ENCODE results near the gene KCNIP4. TPM values are rescaled to one million over a fixed set of nuclear protein-coding genes. Genes with fewer than 3 reads are reported as not detected.

KCNIP4 gene
- total RNA-seq, 1 experiment from 2014 or later = not detected

DNA sequence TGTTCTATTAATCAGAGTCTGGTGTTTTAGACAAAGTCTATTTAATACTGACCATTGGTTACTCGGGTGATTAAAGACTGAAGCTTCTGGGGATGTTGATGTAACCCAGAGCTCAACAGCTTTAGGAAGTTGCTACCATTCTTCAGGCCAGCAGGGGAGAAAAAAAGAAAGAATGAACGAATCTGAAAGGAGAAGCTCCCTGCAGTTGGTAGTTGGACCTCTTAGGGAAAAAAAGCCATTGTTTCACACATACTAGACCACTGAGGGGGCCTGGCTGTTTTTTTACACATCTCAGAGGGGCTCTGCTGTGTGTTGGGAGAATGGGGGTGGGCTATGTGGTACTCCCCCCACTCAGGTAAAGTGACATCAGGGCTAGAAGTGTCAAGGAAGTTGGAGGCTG lies 378.9 kb downstream of the KCNIP4 start:
- in situ Hi-C loops (cut with HindIII; ENCODE audit: low pct_unique_long_range_greater_than_20kb, low sequenced_read_pairs) = no loop called here
- DNase-seq (ENCODE audit: low read depth) = no peak

DNA sequence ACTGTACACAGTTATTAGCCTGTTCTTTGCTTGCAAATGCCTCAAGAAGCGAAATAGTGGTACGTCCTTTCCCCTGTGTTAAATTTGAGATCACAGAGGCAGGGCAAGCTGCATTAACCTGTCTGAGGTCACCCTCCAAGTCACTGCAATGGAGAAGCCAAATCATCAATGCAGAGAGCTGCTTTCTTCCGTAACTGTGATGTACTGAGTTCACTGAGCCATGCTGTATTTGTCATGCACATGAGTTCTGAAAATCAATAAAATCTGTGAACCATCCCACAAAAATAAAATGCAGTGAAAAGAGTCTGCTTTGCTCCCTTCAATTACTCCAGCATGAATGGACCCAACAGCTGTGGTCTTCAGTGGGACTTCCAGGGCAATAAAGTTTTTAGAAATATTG lies 393.5 kb downstream of the KCNIP4 start:
- DNase-seq (ENCODE audit: low read depth) = no peak
- in situ Hi-C loops (cut with HindIII; ENCODE audit: low pct_unique_long_range_greater_than_20kb, low sequenced_read_pairs) = no loop called here

- in situ Hi-C loops (cut with HindIII; ENCODE audit: low pct_unique_long_range_greater_than_20kb, low sequenced_read_pairs) = no loop called here
- no peak for DNase-seq (ENCODE audit: low read depth)
Measured at GRCh38 chr4:21554500-21554899, 394.1 kb downstream of the KCNIP4 start.

- DNase-seq (ENCODE audit: low read depth) = no peak
Measured at GRCh38 chr4:21554066-21554465, 394.5 kb downstream of the KCNIP4 start.

GRCh38 chr4:21552455-21552854 lies 396.1 kb downstream of the KCNIP4 start:
- in situ Hi-C loops (cut with HindIII; ENCODE audit: low pct_unique_long_range_greater_than_20kb, low sequenced_read_pairs) = no loop called here
- no peak for DNase-seq (ENCODE audit: low read depth)

More at GRCh38 chr4:21554066-21554465, 394.5 kb downstream of the KCNIP4 start:
- in situ Hi-C loops (cut with HindIII; ENCODE audit: low pct_unique_long_range_greater_than_20kb, low sequenced_read_pairs) = no loop called here

DNA sequence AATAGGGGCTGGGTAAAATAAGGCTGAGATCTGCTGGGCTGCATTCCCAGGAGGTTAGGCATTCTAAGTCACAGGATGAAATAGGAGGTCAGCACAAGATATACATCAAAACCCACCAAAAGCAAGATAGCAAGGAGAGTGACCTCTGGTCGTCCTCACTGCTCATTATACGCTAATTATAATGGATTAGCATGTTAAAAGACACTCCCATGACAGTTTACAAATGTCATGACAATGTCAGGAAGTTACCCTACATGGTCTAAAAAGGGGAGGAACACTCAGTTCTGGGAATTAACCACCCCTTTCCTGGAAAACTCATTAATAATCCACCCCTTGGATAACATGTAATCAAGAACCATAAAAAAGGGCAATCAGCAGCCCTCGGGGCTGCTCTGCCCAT lies 403.6 kb downstream of the KCNIP4 start:
- DNase-seq (ENCODE audit: low read depth) = no peak
- in situ Hi-C loops (cut with HindIII; ENCODE audit: low pct_unique_long_range_greater_than_20kb, low sequenced_read_pairs) = no loop called here

GRCh38 chr4:21544415-21544814 lies 404.2 kb downstream of the KCNIP4 start:
- DNase-seq (ENCODE audit: low read depth) = no peak
- in situ Hi-C loops (cut with HindIII; ENCODE audit: low pct_unique_long_range_greater_than_20kb, low sequenced_read_pairs) = no loop called here

- DNase-seq (ENCODE audit: low read depth) = no peak
- in situ Hi-C loops (cut with HindIII; ENCODE audit: low pct_unique_long_range_greater_than_20kb, low sequenced_read_pairs) = no loop called here
Measured at GRCh38 chr4:21543514-21543913, 405.1 kb downstream of the KCNIP4 start.

GRCh38 chr4:21535898-21536297 lies 412.7 kb downstream of the KCNIP4 start:
- DNase-seq (ENCODE audit: low read depth) = no peak
- in situ Hi-C loops (cut with HindIII; ENCODE audit: low pct_unique_long_range_greater_than_20kb, low sequenced_read_pairs) = no loop called here

GRCh38 chr4:21531048-21531447 lies 417.5 kb downstream of the KCNIP4 start:
- no peak for DNase-seq (ENCODE audit: low read depth)
- in situ Hi-C loops (cut with HindIII; ENCODE audit: low pct_unique_long_range_greater_than_20kb, low sequenced_read_pairs) = no loop called here

DNA sequence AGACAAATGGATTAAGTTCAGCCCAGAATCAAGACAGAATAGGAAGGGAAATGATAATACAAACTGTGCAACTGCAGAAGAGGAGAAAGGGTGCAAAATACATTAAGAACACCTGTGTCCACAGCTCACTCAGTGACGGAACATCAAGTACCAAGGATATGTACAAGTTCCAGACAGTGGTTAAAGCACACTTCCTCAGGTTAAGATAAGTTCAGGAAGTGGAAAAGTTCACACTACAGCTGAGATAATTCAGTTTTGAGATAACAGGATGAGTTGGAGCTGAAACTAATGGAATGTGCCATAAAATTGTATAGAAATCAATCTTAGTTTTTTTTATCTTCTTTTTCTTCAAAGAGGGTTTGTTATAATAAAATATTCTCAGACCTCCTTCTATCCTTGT lies 419.4 kb downstream of the KCNIP4 start:
- in situ Hi-C loops (cut with HindIII; ENCODE audit: low pct_unique_long_range_greater_than_20kb, low sequenced_read_pairs) = no loop called here
- no peak for DNase-seq (ENCODE audit: low read depth)

GRCh38 chr4:21522296-21522695 lies 426.3 kb downstream of the KCNIP4 start:
- in situ Hi-C loops (cut with HindIII; ENCODE audit: low pct_unique_long_range_greater_than_20kb, low sequenced_read_pairs) = loop anchor here (25.0 kb wide), 1 partner anchor 240 kb away; no protein-coding TSS in a partner anchor
- no peak for DNase-seq (ENCODE audit: low read depth)

DNA sequence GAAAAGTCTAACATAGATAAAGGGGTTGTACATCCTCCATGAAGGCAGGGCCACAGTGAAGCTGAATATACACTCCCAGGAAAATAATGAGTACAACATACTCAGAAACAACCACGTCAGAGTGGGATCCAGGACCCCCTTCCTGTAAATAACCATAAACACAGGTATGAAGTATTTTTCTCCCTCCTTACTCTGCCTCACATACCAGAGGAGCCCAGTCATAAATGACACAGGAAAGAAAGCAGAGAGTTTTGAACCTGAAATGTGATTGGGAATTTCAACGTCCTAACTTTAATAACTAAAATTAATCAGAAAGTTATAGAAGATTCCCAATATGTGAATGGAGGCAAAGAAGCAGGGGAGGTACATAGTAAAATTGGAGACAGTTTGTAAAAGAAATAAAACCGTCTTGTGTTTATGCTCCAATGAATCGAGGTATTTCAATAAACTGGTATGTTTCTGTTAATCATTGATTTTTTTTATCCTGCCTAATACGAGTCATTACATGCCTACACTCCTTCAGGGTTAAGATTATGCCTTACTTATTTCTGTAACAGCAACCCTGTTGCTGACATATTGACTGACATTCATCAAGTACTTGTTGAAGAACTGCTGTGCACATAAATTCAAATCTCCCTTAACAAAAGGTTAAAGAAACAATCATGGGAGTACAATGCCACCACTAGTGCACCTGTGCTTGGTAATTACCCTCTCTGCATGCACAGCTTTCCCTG lies 431.3 kb downstream of the KCNIP4 start:
- in situ Hi-C loops (cut with HindIII; ENCODE audit: low pct_unique_long_range_greater_than_20kb, low sequenced_read_pairs) = loop anchor here (25.0 kb wide), 1 partner anchor 245 kb away; no protein-coding TSS in a partner anchor

DNA sequence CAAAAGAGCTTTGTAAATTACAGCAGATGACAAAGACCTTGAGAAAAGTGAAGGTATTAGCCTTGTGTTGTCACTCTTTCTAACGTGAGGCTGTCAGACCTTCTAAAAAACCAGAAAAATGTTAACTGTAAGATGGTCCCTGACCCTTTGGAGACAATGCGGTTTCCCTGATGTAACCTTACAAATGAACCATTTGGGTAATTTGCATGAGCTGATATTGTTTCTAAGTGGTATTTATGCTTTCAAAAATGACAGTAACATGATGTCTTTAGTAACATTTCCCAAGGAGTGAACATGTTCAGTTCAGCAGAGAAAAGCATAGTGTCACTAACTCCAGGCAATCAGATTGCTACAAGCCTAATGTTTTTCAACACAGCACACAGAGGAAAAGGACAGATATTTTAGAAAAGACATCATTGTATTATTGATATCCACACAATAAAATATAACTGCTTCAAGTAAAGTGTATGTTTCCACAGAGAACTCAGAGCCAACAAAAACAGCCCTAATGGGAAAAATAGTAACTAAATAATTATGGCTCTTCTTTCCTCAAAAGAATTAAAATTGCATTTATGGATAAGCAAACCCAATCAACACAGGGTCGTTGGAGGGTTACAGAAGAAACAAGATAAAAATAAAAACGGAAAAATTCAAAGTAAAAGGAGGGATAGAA lies 434.4 kb downstream of the KCNIP4 start:
- in situ Hi-C loops (cut with HindIII; ENCODE audit: low pct_unique_long_range_greater_than_20kb, low sequenced_read_pairs) = loop anchor here (25.0 kb wide), 1 partner anchor 248 kb away; no protein-coding TSS in a partner anchor
- DNase-seq (ENCODE audit: low read depth) = no peak

More for the DNA sequence above, 431.3 kb downstream of the KCNIP4 start:
- peak; percentile 53 for DNase-seq (ENCODE audit: low read depth)

DNA sequence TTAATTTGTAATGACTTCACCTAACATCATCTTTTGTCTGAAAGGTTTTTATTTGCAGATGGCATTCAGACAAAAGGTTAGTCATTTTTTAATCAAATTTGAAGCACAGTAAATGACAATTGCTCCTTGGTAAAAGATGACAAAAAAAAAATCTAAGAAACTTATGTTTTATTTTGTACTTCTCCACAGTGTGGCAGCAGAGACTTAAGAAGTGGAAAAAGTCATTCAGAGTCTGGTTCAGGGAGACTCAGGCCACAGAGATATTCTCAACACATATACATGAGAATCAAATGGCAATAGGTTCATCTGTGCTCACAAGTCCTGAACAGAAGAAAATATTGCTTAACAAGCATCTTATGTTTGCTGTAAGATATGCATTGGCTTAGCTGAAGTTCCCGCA lies 436.2 kb downstream of the KCNIP4 start:
- peak; percentile 39 for DNase-seq (ENCODE audit: low read depth)
- in situ Hi-C loops (cut with HindIII; ENCODE audit: low pct_unique_long_range_greater_than_20kb, low sequenced_read_pairs) = loop anchor here (25.0 kb wide), 1 partner anchor 250 kb away; no protein-coding TSS in a partner anchor

DNA sequence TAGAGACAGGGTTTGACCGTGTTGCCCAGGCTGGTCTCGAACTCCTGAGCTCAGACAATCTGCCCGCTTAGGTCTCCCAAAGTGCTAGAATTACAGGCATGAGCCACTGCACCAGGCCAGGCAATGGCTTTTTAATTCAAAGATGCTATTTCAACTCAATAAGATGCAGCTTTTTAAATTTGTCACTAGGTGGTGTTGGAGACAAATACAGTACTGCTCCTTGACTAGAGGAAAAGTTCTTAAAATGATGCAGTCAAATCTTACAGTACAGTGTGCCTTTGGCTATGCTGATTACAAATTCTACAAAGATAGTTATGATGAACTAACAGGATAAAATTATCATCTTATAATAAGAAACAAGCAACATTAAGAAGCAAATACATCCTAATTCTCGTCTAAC lies 441.1 kb downstream of the KCNIP4 start:
- no peak for DNase-seq (ENCODE audit: low read depth)
- in situ Hi-C loops (cut with HindIII; ENCODE audit: low pct_unique_long_range_greater_than_20kb, low sequenced_read_pairs) = loop anchor here (25.0 kb wide), 1 partner anchor 255 kb away; no protein-coding TSS in a partner anchor

DNA sequence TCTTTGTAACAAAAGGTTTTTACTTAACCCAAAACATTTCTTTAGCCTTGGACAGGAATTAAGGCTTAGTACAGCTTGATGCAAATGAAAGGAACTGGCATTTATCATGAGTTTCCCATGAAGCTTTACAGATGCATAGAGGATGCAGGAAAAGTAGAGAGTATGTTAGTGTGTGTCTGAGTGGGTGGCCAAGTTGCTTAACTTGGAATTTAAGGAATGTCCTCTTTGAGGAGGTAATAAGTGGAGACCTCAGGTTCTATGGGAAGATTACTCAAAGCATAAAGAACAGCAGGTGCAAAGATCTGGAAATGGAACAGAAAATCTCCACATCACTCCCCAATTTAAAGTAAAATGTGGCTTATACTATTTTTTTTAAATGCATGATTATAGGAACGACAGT lies 457.9 kb downstream of the KCNIP4 start:
- DNase-seq (ENCODE audit: low read depth) = no peak
- in situ Hi-C loops (cut with HindIII; ENCODE audit: low pct_unique_long_range_greater_than_20kb, low sequenced_read_pairs) = no loop called here

- in situ Hi-C loops (cut with HindIII; ENCODE audit: low pct_unique_long_range_greater_than_20kb, low sequenced_read_pairs) = no loop called here
Measured at GRCh38 chr4:21476757-21477156, 471.8 kb downstream of the KCNIP4 start.

GRCh38 chr4:21474195-21474594 lies 474.4 kb downstream of the KCNIP4 start:
- in situ Hi-C loops (cut with HindIII; ENCODE audit: low pct_unique_long_range_greater_than_20kb, low sequenced_read_pairs) = no loop called here
- DNase-seq (ENCODE audit: low read depth) = no peak

More at GRCh38 chr4:21476757-21477156, 471.8 kb downstream of the KCNIP4 start:
- peak; percentile 12 for DNase-seq (ENCODE audit: low read depth)
